ENCODE measurements around the gene CCNE1. TPM values are rescaled to one million over a fixed set of nuclear protein-coding genes. Genes with fewer than 3 reads are reported as not detected.
"Not testable (repeated sequence)": the region's sequence is repeated elsewhere in the genome, so short reads cannot be mapped to it uniquely, and the experiment has no call there.

CCNE1 gene
- total RNA-seq, 4 donors from 2014 or later = 2.9 to 7.3 (median 4.5) TPM

- intact Hi-C loops (cut with DNase I; ENCODE audit: low total_unique reads) (no loop called here), in situ Hi-C loops (cut with MboI; ENCODE audit: low sequenced_read_pairs in 4 of 4) (no loop called here)
- no peaks in the 10 kb centered on the region for H3K9me3 ChIP-seq
- TF ChIP-seq POLR2A (IDR thresholded peaks at IDR 0.05) = no peak
- TF ChIP-seq CTCF (IDR thresholded peaks at IDR 0.05 in 4 of 5, conservative IDR thresholded peaks at IDR 0.05 in 1 of 5) = no peak
- no peak overlapping the region for H3K27ac ChIP-seq
- H3K36me3 ChIP-seq = no peaks in the 10 kb centered on the region
- H3K4me1 ChIP-seq = no peaks in the 10 kb centered on the region
- no peak for DNase-seq
- no peak for ATAC-seq
- H3K4me3 ChIP-seq = no peak overlapping the region
- no peaks in the 10 kb centered on the region for H3K27me3 ChIP-seq
Observed at GRCh38 chr19:29798774-29799497, 12.9 kb upstream of the CCNE1 start.

DNA sequence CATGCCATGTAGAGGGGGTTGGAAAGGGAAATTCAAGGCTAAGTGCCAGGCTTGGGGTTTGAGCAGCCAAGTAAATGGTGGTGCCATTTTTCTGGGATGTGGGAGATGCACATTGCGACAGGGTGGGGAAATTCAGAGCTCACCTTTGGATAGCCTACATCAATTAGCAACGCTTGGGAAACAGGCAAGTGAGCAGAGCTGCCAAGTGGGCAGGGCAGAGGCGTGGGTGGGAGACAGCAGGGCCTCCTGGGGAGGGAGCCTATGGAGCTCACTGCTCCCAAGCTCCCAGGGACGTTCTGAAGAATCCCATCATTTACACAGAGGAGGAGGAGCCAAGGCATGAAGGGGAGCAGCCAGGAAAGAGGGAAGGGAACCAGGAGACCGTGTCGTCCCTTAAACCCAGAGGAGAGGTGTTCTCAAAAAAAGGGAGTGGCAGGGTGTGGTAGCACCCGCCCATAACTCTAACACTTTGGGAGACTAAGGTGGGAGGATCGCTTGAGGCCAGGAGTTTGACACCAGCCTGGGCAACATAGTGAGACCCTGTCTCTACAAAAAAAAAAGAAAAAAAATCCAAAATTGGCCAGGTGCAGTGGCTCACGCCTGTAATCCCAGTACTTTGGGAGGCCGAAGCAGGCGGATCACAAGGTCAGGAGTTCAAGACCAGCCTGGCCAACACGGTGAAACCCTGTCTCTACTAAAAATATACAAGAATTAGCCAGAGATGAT, 11.5 kb upstream of the CCNE1 start:
- Histone ChIP-seq H3K4me3 (no peak overlapping the region), H3K27me3 (no peaks in the 10 kb centered on the region), H3K9me3 (no peaks in the 10 kb centered on the region), H3K4me1 (no peaks in the 10 kb centered on the region), H3K36me3 (no peaks in the 10 kb centered on the region), H3K27ac (no peak overlapping the region)
- ATAC-seq (no peak), DNase-seq (no peak)
- in situ Hi-C loops (cut with MboI; ENCODE audit: low sequenced_read_pairs in 4 of 4) (no loop called here), intact Hi-C loops (cut with DNase I; ENCODE audit: low total_unique reads) (no loop called here)
- TF ChIP-seq POLR2A (IDR thresholded peaks at IDR 0.05) = no peak
- no peak for TF ChIP-seq CTCF (IDR thresholded peaks at IDR 0.05 in 4 of 5, conservative IDR thresholded peaks at IDR 0.05 in 1 of 5)

GRCh38 chr19:29803951-29804350, 7.8 kb upstream of the CCNE1 start:
- H3K9me3 ChIP-seq; H3K36me3 ChIP-seq; ATAC-seq; DNase-seq; H3K27me3 ChIP-seq; H3K4me1 ChIP-seq; intact Hi-C loops (cut with DNase I; ENCODE audit: low total_unique reads); in situ Hi-C loops (cut with MboI; ENCODE audit: low sequenced_read_pairs in 4 of 4); H3K27ac ChIP-seq; H3K4me3 ChIP-seq: not testable (repeated sequence)

GRCh38 chr19:29804493-29804892, 7.3 kb upstream of the CCNE1 start:
- ATAC-seq (no peak), DNase-seq (no peak)
- no peaks in the 10 kb centered on the region for H3K4me1 ChIP-seq
- no peaks in the 10 kb centered on the region for H3K36me3 ChIP-seq
- no peak for TF ChIP-seq CTCF (IDR thresholded peaks at IDR 0.05 in 4 of 5, conservative IDR thresholded peaks at IDR 0.05 in 1 of 5)
- TF ChIP-seq POLR2A (IDR thresholded peaks at IDR 0.05) = no peak
- no peak overlapping the region for H3K27ac ChIP-seq
- H3K4me3 ChIP-seq = no peak overlapping the region
- in situ Hi-C loops (cut with MboI; ENCODE audit: low sequenced_read_pairs in 4 of 4) (no loop called here), intact Hi-C loops (cut with DNase I; ENCODE audit: low total_unique reads) (no loop called here)
- H3K27me3 ChIP-seq = no peaks in the 10 kb centered on the region
- no peaks in the 10 kb centered on the region for H3K9me3 ChIP-seq

DNA sequence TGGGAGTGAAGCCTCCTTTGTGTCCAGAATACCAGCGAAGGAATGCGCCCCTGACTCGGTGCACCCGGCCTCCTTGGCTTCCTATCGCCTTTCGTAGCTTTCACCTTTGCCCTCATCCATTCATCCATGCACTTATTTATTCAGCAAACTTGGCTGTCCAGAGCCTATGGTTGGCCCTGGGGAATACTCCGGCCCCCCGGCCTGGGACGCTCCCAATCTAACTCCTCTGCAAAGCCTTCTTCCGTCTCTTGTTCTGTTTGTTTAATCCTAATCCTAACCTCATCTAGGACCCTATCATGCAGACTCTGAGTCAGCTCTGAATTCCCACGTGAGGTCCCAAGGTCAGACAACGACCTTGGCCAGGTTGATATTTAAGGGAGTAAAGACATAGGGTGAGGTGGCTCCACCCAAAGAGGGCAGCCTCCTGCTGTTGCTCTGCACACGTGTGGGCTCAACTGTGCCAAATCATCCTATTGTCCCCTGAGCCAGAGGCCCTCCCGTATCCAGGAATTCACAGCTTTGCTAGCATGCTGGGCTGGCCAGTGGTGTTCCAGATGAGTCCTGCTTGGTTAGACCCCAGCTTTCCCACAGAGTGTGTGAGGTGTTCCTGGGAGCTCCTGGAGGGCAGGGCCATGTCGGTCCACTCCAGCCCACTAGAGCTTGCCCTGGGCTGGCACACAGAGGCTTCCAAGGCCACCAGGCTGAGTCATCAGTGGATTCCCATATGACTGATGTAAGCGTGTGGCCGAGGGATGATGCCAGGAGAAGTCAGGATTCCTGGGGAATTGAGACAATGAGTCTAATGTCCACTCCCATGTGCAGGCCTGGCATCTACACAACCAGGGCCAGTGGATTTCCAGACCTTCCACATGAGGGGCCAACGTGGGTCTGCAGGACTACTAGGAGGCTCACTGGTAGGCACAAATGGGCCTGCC, 6.5 kb upstream of the CCNE1 start:
- no peaks in the 10 kb centered on the region for H3K4me1 ChIP-seq
- H3K27ac ChIP-seq = no peak overlapping the region
- H3K4me3 ChIP-seq = no peak overlapping the region
- intact Hi-C loops (cut with DNase I; ENCODE audit: low total_unique reads) (no loop called here), in situ Hi-C loops (cut with MboI; ENCODE audit: low sequenced_read_pairs in 4 of 4) (no loop called here)
- no peaks in the 10 kb centered on the region for H3K9me3 ChIP-seq
- ATAC-seq (no peak), DNase-seq (no peak)
- no peaks in the 10 kb centered on the region for H3K27me3 ChIP-seq
- TF ChIP-seq POLR2A (IDR thresholded peaks at IDR 0.05) (no peak), CTCF (IDR thresholded peaks at IDR 0.05 in 4 of 5, conservative IDR thresholded peaks at IDR 0.05 in 1 of 5) (no peak)
- H3K36me3 ChIP-seq = no peaks in the 10 kb centered on the region
